ENCODE data around the gene RCC2.

The RCC2 gene

GRCh38 chr1:17392199-17392740 is 47.2 kb downstream of the RCC2 start:
- Mint-ChIP-seq H3K36me3 (ENCODE audit: low read depth) (no peaks in the 10 kb centered on the region), H3K27ac (no peak overlapping the region), H3K4me3 (no peak overlapping the region), H3K27me3 (no peaks in the 10 kb centered on the region), H3K9me3 (no peaks in the 10 kb centered on the region), H3K4me1 (ENCODE audit: low read depth) (no peaks in the 10 kb centered on the region)

GRCh38 chr1:17381161-17381560 is 58.3 kb downstream of the RCC2 start:
- Mint-ChIP-seq H3K4me1 (ENCODE audit: low read depth) (no peaks in the 10 kb centered on the region), H3K9me3 (no peaks in the 10 kb centered on the region), H3K36me3 (ENCODE audit: low read depth) (no peaks in the 10 kb centered on the region), H3K4me3 (no peak overlapping the region), H3K27me3 (peaks cover 4% of the 10 kb centered on the region), H3K27ac (no peak overlapping the region)

GRCh38 chr1:17377325-17377953 is 62.0 kb downstream of the RCC2 start:
- Mint-ChIP-seq H3K4me3 (no peak overlapping the region), H3K36me3 (ENCODE audit: low read depth) (no peaks in the 10 kb centered on the region), H3K9me3 (no peaks in the 10 kb centered on the region), H3K27me3 (peaks cover 4% of the 10 kb centered on the region), H3K4me1 (ENCODE audit: low read depth) (no peaks in the 10 kb centered on the region), H3K27ac (no peak overlapping the region)

GRCh38 chr1:17375651-17376050 is 63.8 kb downstream of the RCC2 start:
- Mint-ChIP-seq H3K27ac (no peak overlapping the region), H3K9me3 (no peaks in the 10 kb centered on the region), H3K27me3 (peaks cover 4% of the 10 kb centered on the region), H3K4me3 (no peak overlapping the region), H3K4me1 (ENCODE audit: low read depth) (no peaks in the 10 kb centered on the region), H3K36me3 (ENCODE audit: low read depth) (no peaks in the 10 kb centered on the region)

- Mint-ChIP-seq H3K27me3 (peaks cover 2% of the 10 kb centered on the region), H3K27ac (no peak overlapping the region), H3K4me1 (ENCODE audit: low read depth) (no peaks in the 10 kb centered on the region), H3K9me3 (no peaks in the 10 kb centered on the region), H3K4me3 (no peak overlapping the region), H3K36me3 (ENCODE audit: low read depth) (no peaks in the 10 kb centered on the region)
Measured at GRCh38 chr1:17372955-17373354, 66.5 kb downstream of the RCC2 start.

GRCh38 chr1:17371896-17372295 is 67.6 kb downstream of the RCC2 start, which contains the start of gene PADI6:
Gene PADI6 (plus strand): TSS chr1:17372196. CDS start chr1:17372246, 50 bp downstream.
- H3K27ac Mint-ChIP-seq, result no peak within 1 kb of the TSS
- no peaks in the 10 kb centered on the region for H3K9me3 Mint-ChIP-seq
- H3K4me1 Mint-ChIP-seq (ENCODE audit: low read depth), result no peaks in the 10 kb centered on the region
- H3K4me3 Mint-ChIP-seq, result no peak within 1 kb of the TSS
- no peaks in the 10 kb centered on the region for H3K36me3 Mint-ChIP-seq (ENCODE audit: low read depth)
- H3K27me3 Mint-ChIP-seq, result peaks cover 9% of the 10 kb centered on the region

- H3K4me3 Mint-ChIP-seq, result no peak overlapping the region
- H3K4me1 Mint-ChIP-seq (ENCODE audit: low read depth), result no peaks in the 10 kb centered on the region
- no peaks in the 10 kb centered on the region for H3K9me3 Mint-ChIP-seq
- peaks cover 10% of the 10 kb centered on the region for H3K27me3 Mint-ChIP-seq
- no peaks in the 10 kb centered on the region for H3K36me3 Mint-ChIP-seq (ENCODE audit: low read depth)
- no peak overlapping the region for H3K27ac Mint-ChIP-seq
Measured at GRCh38 chr1:17370618-17371017, 68.9 kb downstream of the RCC2 start.

- no peaks in the 10 kb centered on the region for H3K9me3 Mint-ChIP-seq
- no peak overlapping the region for H3K27ac Mint-ChIP-seq
- peaks cover 10% of the 10 kb centered on the region for H3K27me3 Mint-ChIP-seq
- H3K4me3 Mint-ChIP-seq, result no peak overlapping the region
- H3K4me1 Mint-ChIP-seq (ENCODE audit: low read depth), result no peaks in the 10 kb centered on the region
- H3K36me3 Mint-ChIP-seq (ENCODE audit: low read depth), result no peaks in the 10 kb centered on the region
Measured at GRCh38 chr1:17369466-17369865, 70.0 kb downstream of the RCC2 start.

- H3K27ac Mint-ChIP-seq, result no peak overlapping the region
- H3K9me3 Mint-ChIP-seq, result no peaks in the 10 kb centered on the region
Measured at GRCh38 chr1:17365293-17365692, 74.2 kb downstream of the RCC2 start.

GRCh38 chr1:17363771-17364170 is 75.7 kb downstream of the RCC2 start:
- Mint-ChIP-seq H3K27ac (no peak overlapping the region), H3K27me3 (peaks cover 10% of the 10 kb centered on the region), H3K4me1 (ENCODE audit: low read depth) (no peaks in the 10 kb centered on the region), H3K9me3 (no peaks in the 10 kb centered on the region), H3K4me3 (no peak overlapping the region), H3K36me3 (ENCODE audit: low read depth) (no peaks in the 10 kb centered on the region)

More at GRCh38 chr1:17365293-17365692, 74.2 kb downstream of the RCC2 start:
- H3K36me3 Mint-ChIP-seq (ENCODE audit: low read depth), result no peaks in the 10 kb centered on the region
- H3K4me1 Mint-ChIP-seq (ENCODE audit: low read depth), result no peaks in the 10 kb centered on the region
- H3K27me3 Mint-ChIP-seq, result peaks cover 10% of the 10 kb centered on the region
- H3K4me3 Mint-ChIP-seq, result no peak overlapping the region

GRCh38 chr1:17363351-17363750 is 76.1 kb downstream of the RCC2 start:
- H3K27me3 Mint-ChIP-seq, result peaks cover 10% of the 10 kb centered on the region
- no peaks in the 10 kb centered on the region for H3K36me3 Mint-ChIP-seq (ENCODE audit: low read depth)
- no peaks in the 10 kb centered on the region for H3K9me3 Mint-ChIP-seq
- H3K27ac Mint-ChIP-seq, result no peak overlapping the region
- H3K4me1 Mint-ChIP-seq (ENCODE audit: low read depth), result no peaks in the 10 kb centered on the region
- no peak overlapping the region for H3K4me3 Mint-ChIP-seq

- H3K27me3 Mint-ChIP-seq, result no peaks in the 10 kb centered on the region
- peaks cover 3% of the 10 kb centered on the region for H3K4me1 Mint-ChIP-seq (ENCODE audit: low read depth)
- H3K27ac Mint-ChIP-seq, result no peak overlapping the region
- H3K9me3 Mint-ChIP-seq, result no peaks in the 10 kb centered on the region
- H3K4me3 Mint-ChIP-seq, result no peak overlapping the region
- H3K36me3 Mint-ChIP-seq (ENCODE audit: low read depth), result no peaks in the 10 kb centered on the region
Measured at GRCh38 chr1:17361687-17362086, 77.8 kb downstream of the RCC2 start.

- H3K4me1 Mint-ChIP-seq (ENCODE audit: low read depth), result peaks cover 14% of the 10 kb centered on the region
- H3K36me3 Mint-ChIP-seq (ENCODE audit: low read depth), result no peaks in the 10 kb centered on the region
- no peak overlapping the region for H3K27ac Mint-ChIP-seq
- no peaks in the 10 kb centered on the region for H3K9me3 Mint-ChIP-seq
- no peak overlapping the region for H3K4me3 Mint-ChIP-seq
- no peaks in the 10 kb centered on the region for H3K27me3 Mint-ChIP-seq
Measured at GRCh38 chr1:17360272-17360956, 79.1 kb downstream of the RCC2 start.

- no peaks in the 10 kb centered on the region for H3K9me3 Mint-ChIP-seq
- peaks cover 14% of the 10 kb centered on the region for H3K4me1 Mint-ChIP-seq (ENCODE audit: low read depth)
Measured at GRCh38 chr1:17359808-17360207, 79.7 kb downstream of the RCC2 start.

GRCh38 chr1:17359031-17359430 is 80.4 kb downstream of the RCC2 start:
- H3K27ac Mint-ChIP-seq, result no peak overlapping the region
- no peaks in the 10 kb centered on the region for H3K36me3 Mint-ChIP-seq (ENCODE audit: low read depth)
- H3K4me1 Mint-ChIP-seq (ENCODE audit: low read depth), result peaks cover 14% of the 10 kb centered on the region
- no peak overlapping the region for H3K4me3 Mint-ChIP-seq
- no peaks in the 10 kb centered on the region for H3K27me3 Mint-ChIP-seq
- H3K9me3 Mint-ChIP-seq, result no peaks in the 10 kb centered on the region

More at GRCh38 chr1:17359808-17360207, 79.7 kb downstream of the RCC2 start:
- Mint-ChIP-seq H3K4me3 (no peak overlapping the region), H3K27me3 (no peaks in the 10 kb centered on the region), H3K36me3 (ENCODE audit: low read depth) (no peaks in the 10 kb centered on the region), H3K27ac (no peak overlapping the region)

Data from stimulated activated naive CD8-positive, alpha-beta T cell treated with anti-CD3 and anti-CD28 coated beads, Interleukin-15, Interleukin-2, amounts not matched to agents 100 ng/mL and 50 ng/mL, for 24 hours (primary cell).